Endothelial cell of umbilical vein (primary cell): ENCODE measurements around the gene CD63. TPM values are rescaled to one million over a fixed set of nuclear protein-coding genes. Genes with fewer than 3 reads are reported as not detected.

Experiments used
- BruUV-seq: library from RNA; stranded (reverse); fragments of 400-500 nt; replicated peaks from 2 replicates; lab custom pipeline; 2021; lab: Mats Ljungman, UMichigan
- CTCF ChIA-PET: fragments of 300-600, 350-600 bp; sonication (Branson Sonifier 250); formaldehyde crosslinking; loops from one replicate; lab custom pipeline; 2021; ENCODE audit warnings: antibody characterized with exemption, inconsistent platforms; lab: Charles Lee
- POLR2A ChIA-PET: fragments of 300-600, 350-600 bp; sonication (Branson Sonifier 250); formaldehyde crosslinking; loops from one replicate; lab custom pipeline; 2021; ENCODE audit warnings: antibody characterized with exemption, inconsistent platforms; lab: Charles Lee
- DNase-seq: peaks from one replicate; pipeline ENCODE4 v3.0.0-alpha.2; 2011; ENCODE audit warnings: low read depth, low spot score
- FAIRE-seq: peaks from 2 replicates; lab custom pipeline; 2011; peaks lifted over from hg19 to GRCh38; lab: Jason Lieb, UNC
- H2AFZ ChIP-seq: 2 replicates; pipeline ENCODE4 v1.6.0; 2012; ENCODE audit warnings: low read depth, low read length, control low read depth, inconsistent platforms
- H3K27ac ChIP-seq: 2 replicates; pipeline ENCODE4 v1.5.1; 2011; ENCODE audit warnings: low read depth, mild to moderate bottlenecking, control low read depth, low read length, moderate library complexity; ENCODE audit not compliant: insufficient read depth
- H3K27me3 ChIP-seq, 2 experiments: 2 replicates each; pipeline versions ENCODE4 v1.6.0 to v1.6.1; 2011; ENCODE audit warnings: low read length in 2 of 2, mixed read lengths in 1 of 2; ENCODE audit not compliant: control insufficient read depth in 2 of 2, insufficient read depth in 2 of 2
- H3K36me3 ChIP-seq, 2 experiments: 2 replicates in 1 of 2; 3 replicates in 1 of 2; pipeline ENCODE4 v1.5.1; 2011; ENCODE audit warnings: low read length in 2 of 2, mild to moderate bottlenecking in 1 of 2, moderate library complexity in 1 of 2; ENCODE audit not compliant: control insufficient read depth in 2 of 2, insufficient read depth in 2 of 2; ENCODE audit errors: extremely low read depth in 1 of 2
- H3K4me1 ChIP-seq: 3 replicates; pipeline ENCODE4 v1.5.1; 2011; ENCODE audit warnings: mild to moderate bottlenecking, low read length; ENCODE audit not compliant: control insufficient read depth, insufficient read depth; ENCODE audit errors: extremely low read depth
- H3K4me2 ChIP-seq: 2 replicates; pipeline ENCODE4 v1.6.1; 2011; ENCODE audit warnings: low read length, control low read depth, mixed read lengths; ENCODE audit not compliant: insufficient read depth
- H3K4me3 ChIP-seq, 3 experiments: fragments of 200-600 bp in 1 of 3; sonication (generic), shearing (Covaris generic) in 1 of 3; replicated peaks in 1 of 3; 2 replicates each; pipeline ENCODE4 v1.5.1; 2011 to 2016; ENCODE audit warnings: control low read depth in 3 of 3, low read length in 3 of 3, mild to moderate bottlenecking in 2 of 3, inconsistent platforms in 1 of 3, low read depth in 1 of 3, moderate library complexity in 1 of 3; ENCODE audit not compliant: insufficient read depth in 1 of 3
- H3K79me2 ChIP-seq: 2 replicates; pipeline ENCODE4 v1.6.0; 2012; ENCODE audit warnings: low read length, inconsistent platforms; ENCODE audit not compliant: control insufficient read depth, insufficient read depth
- H3K9ac ChIP-seq: replicated peaks from 2 replicates; pipeline ENCODE3; 2011; ENCODE audit warnings: low read length, control low read depth; ENCODE audit not compliant: insufficient read depth; ENCODE audit errors: extremely low read depth
- H3K9me1 ChIP-seq: replicated peaks from 3 replicates; pipeline ENCODE4 v1.6.0; 2011; ENCODE audit warnings: mild to moderate bottlenecking, low read length; ENCODE audit not compliant: control insufficient read depth, insufficient read depth; ENCODE audit errors: extremely low read depth
- H3K9me3 ChIP-seq: replicated peaks from 2 replicates; pipeline ENCODE4 v1.5.1; 2012; ENCODE audit warnings: low read length, inconsistent platforms; ENCODE audit not compliant: control insufficient read depth, insufficient read depth
- H4K20me1 ChIP-seq: replicated peaks from 2 replicates; pipeline ENCODE3; 2011; ENCODE audit warnings: mild to moderate bottlenecking, low read length; ENCODE audit not compliant: control insufficient read depth, insufficient read depth; ENCODE audit errors: extremely low read depth
- CTCF ChIP-seq, 2 donors: IDR thresholded peaks; 1 replicate in 1 of 2; 2 replicates in 1 of 2; pipeline ENCODE4 v1.5.1; 2011; ENCODE audit warnings: low read length in 2 of 2, mild to moderate bottlenecking in 2 of 2, moderate library complexity in 2 of 2, control low read depth in 1 of 2, inconsistent platforms in 1 of 2, low read depth in 1 of 2; ENCODE audit not compliant: insufficient read depth in 1 of 2; ENCODE audit errors: extremely low read depth in 1 of 2
- EZH2 ChIP-seq: IDR thresholded peaks from 2 replicates; pipeline ENCODE4 v1.6.1; 2012; ENCODE audit warnings: borderline replicate concordance, low read depth, mild to moderate bottlenecking, moderate library complexity, low read length, inconsistent platforms; ENCODE audit not compliant: severe bottlenecking
- FOS ChIP-seq: IDR thresholded peaks from 2 replicates; pipeline ENCODE4 v1.6.1; 2011; ENCODE audit warnings: mild to moderate bottlenecking, low read length, moderate library complexity, borderline replicate concordance; ENCODE audit not compliant: insufficient read depth
- GATA2 ChIP-seq: IDR thresholded peaks from 2 replicates; pipeline ENCODE4 v1.7.0; 2011; ENCODE audit warnings: low read depth, mild to moderate bottlenecking, moderate library complexity, mixed read lengths, low read length; ENCODE audit not compliant: insufficient read length, insufficient read depth
- MAX ChIP-seq: IDR thresholded peaks from 2 replicates; pipeline ENCODE4 v1.6.1; 2011; ENCODE audit not compliant: insufficient read depth, insufficient read length
- MYC ChIP-seq: IDR thresholded peaks from one replicate; pipeline ENCODE4 v1.6.1; 2011; ENCODE audit warnings: mild to moderate bottlenecking, low read depth, low read length
- POLR2A ChIP-seq: IDR thresholded peaks from 2 replicates; pipeline ENCODE4 v1.6.1; 2012; ENCODE audit warnings: low read depth, mild to moderate bottlenecking, control low read depth, low read length
- dilution Hi-C: fragments of 300-500 bp; cut with MboI; formaldehyde crosslinking; loops from one replicate; pipeline ENCODE4 v1.15.0; 2019; ENCODE audit warnings: low sequenced_read_pairs; ENCODE audit not compliant: extremely low pct_ligation_motif_present
- intact Hi-C: fragments of 100-400 bp; cut with micrococcal nuclease; formaldehyde crosslinking; loops from one replicate; pipeline ENCODE4 v1.10.0; 2022
- polyA plus RNA-seq, 4 experiments: library from polyadenylated mRNA; depleted of rRNA in 3 of 4; stranded (reverse) in 3 of 4; unstranded in 1 of 4; fragments of >200 nt; gene quantifications; 2 replicates each; pipeline versions ENCODE4 v1.2.1 to v1.2.3, GENCODE V29; 2011 to 2012; ENCODE audit warnings: missing spikeins in 1 of 4
- total RNA-seq: library from RNA; stranded (reverse); gene quantifications from 2 replicates; pipeline ENCODE4 v1.2.3, GENCODE V29; 2021

The CD63 gene
- total and polyA plus RNA-seq, 2 donors (not counting 3 experiments of a cell fraction or from before 2014, with no cell fraction given) = 1,054 to 1,429 TPM

GRCh38 chr12:55687746-55688145 is 41.1 kb downstream of the CD63 start:
- H3K4me3 ChIP-seq = no peak overlapping the region
- no peak overlapping the region for H3K9ac ChIP-seq
- BruUV-seq = no TSS peak
- dilution Hi-C loops (no loop called here), intact Hi-C loops (no loop called here)
- no peaks in the 10 kb centered on the region for H3K9me3 ChIP-seq
- H3K27me3 ChIP-seq = no peaks in the 10 kb centered on the region
- H3K27ac ChIP-seq = no peak overlapping the region
- H4K20me1 ChIP-seq = no peaks in the 10 kb centered on the region
- no peaks in the 10 kb centered on the region for H3K4me1 ChIP-seq
- POLR2A ChIA-PET = no interaction called here
- H3K79me2 ChIP-seq = no peaks in the 10 kb centered on the region
- DNase-seq (no peak), FAIRE-seq (no peak)
- no peak overlapping the region for H2AFZ ChIP-seq
- no peak overlapping the region for H3K4me2 ChIP-seq
- no peaks in the 10 kb centered on the region for H3K36me3 ChIP-seq
- CTCF ChIA-PET = interaction anchor here (0.7 kb wide), 1 partner anchor 1711 kb away, joined by 3 read pairs; no protein-coding TSS in a partner anchor
- no peak for TF ChIP-seq MAX
- TF ChIP-seq FOS = no peak
- TF ChIP-seq MYC = no peak
- no peak for TF ChIP-seq EZH2
- TF ChIP-seq GATA2 = no peak
- TF ChIP-seq CTCF (IDR thresholded peaks at IDR 0.05; ENCODE audit: extremely low read depth in 1 of 2, insufficient read depth in 1 of 2, low read depth in 1 of 2, low read length in 2 of 2) = no peak
- TF ChIP-seq POLR2A = no peak
- no peaks in the 10 kb centered on the region for H3K9me1 ChIP-seq
